ENCODE measurements around the gene SAPCD2.
A peak's percentile ranks its signal among the peaks of the same experiment; 100 is the strongest.
"Not testable (repeated sequence)": the region's sequence is repeated elsewhere in the genome, so short reads cannot be mapped to it uniquely, and the experiment has no call there.

The SAPCD2 gene

GRCh38 chr9:137065336-137065967 lies 4.9 kb downstream of the SAPCD2 start:
- DNase-seq (ENCODE audit: low read depth in 2 of 3, low spot score in 1 of 3), result no peak

- DNase-seq (ENCODE audit: low read depth in 2 of 3, low spot score in 1 of 3), result no peak
These were observed 5.5 kb downstream of the SAPCD2 start for GRCh38 chr9:137064880-137065164.

DNA sequence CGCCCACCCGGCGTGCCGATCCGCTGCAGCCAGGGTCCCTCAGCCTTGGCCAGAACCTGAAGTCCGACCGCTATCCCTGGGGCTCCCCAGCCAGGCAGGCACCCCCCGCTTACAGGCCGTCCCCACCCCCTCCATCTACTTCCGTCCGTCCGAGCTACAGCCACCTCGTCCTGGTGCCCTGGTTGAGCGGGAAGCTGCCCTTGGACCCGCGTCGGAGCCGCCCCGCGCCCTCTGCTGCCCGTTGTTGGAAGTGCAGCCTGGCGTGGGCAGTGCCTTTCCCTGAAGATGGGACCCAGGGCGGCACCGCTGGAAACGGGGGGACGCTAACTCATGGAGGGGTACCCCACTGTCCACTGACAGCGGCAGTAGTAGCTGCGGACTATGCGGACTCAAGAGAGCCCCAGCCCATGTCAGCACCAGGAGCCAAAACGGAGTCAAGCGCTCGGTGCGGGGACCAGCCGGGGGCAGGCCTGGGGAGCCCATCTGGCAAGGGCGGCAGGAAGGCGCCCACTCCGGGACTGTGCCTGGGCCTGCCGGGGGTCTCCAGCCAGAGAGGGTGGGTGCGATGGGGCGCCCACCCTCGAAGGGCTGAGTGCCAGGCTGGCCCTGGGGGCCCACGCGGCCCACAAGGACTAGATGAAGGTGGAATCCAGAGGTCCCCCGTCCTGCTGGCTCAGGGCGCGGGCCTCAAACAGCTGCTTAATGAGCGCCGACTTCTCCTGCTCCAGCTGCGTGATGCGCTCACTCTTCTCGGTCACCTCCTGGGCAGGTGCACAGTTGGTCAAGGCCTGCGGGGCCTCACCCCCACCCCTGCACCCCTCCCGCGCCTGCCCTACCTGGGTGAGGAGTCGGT lies 6.1 kb downstream of the SAPCD2 start:
- DNase-seq (ENCODE audit: low read depth in 2 of 3, low spot score in 1 of 3), result peak; percentile 36 to 67 (median 60)

DNA sequence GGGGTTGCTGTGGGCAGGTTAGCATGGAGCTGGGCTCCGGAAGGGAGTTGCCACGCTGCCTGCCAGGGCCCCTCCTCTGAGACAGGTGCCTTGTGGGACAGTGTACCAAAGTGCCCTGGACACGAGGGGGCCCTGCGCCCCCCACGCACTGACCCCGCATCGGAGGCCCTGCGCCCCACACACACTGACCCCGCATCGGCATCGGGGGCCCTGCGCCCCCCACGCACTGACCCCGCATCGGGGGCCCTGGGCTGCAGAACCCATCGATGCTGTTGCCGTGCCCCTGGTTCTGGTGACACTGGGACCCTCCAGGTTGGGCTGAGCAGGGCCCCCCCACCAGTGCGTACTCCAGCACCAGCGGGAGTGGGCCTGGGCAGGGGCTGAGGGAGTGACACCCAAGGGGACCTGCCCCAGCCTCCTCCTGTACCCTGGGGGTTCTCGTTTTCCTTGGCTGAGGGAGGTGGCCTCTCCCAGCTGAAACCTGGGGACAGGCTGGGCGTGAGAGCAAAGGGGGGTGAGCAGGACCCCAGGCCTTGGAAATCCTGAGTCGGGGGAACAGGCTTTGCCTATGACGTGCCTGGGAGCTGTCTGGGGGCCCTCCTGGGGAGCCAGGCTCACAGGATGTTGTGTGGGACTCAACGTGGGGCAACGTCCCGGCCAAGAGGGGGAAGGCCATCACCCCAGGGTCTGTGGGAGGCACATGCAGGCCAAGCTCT lies 6.9 kb downstream of the SAPCD2 start:
- DNase-seq (ENCODE audit: low read depth in 2 of 3, low spot score in 1 of 3), result no peak

DNA sequence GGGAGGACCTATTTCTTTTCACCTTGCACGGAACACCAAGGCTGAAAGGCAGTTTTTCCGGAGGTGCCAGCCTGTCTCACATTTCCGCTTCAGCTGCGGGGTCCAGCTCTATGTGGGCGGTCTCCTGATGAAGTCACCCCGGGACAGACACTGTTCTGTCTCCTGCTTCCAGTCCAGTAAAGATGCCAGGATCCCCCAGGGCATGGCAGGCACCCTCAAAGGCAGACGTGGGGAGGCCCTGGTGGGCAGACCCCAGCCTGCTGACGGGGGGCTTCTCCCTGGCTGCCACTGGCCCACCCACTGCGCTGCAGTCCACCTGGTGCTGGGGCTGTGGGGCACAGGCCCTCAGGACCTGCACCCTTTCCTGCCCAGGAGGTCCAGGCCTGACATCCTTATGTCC lies 7.6 kb downstream of the SAPCD2 start:
- not testable (repeated sequence) for DNase-seq (ENCODE audit: low read depth in 2 of 3, low spot score in 1 of 3)

DNA sequence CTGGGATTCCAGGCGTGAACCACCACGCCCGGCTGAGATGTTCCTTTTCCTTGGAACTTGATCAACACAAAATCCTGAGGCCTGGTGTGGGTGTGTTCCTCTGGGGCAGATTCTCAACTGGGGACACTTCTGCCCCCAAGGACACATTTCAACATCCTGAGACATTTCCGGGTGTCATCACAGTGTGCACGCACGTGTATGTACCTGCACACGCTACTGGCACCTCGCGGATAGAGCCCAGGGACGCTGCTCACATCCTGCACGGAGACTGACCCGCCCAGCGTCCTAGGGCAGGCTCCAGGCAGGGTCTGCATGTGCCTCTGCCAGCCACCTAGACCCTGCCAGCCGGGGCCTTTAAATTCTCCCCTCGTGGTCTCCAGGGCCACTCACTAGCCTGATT lies 8.0 kb downstream of the SAPCD2 start:
- no peak for DNase-seq (ENCODE audit: low read depth in 2 of 3, low spot score in 1 of 3)

DNA sequence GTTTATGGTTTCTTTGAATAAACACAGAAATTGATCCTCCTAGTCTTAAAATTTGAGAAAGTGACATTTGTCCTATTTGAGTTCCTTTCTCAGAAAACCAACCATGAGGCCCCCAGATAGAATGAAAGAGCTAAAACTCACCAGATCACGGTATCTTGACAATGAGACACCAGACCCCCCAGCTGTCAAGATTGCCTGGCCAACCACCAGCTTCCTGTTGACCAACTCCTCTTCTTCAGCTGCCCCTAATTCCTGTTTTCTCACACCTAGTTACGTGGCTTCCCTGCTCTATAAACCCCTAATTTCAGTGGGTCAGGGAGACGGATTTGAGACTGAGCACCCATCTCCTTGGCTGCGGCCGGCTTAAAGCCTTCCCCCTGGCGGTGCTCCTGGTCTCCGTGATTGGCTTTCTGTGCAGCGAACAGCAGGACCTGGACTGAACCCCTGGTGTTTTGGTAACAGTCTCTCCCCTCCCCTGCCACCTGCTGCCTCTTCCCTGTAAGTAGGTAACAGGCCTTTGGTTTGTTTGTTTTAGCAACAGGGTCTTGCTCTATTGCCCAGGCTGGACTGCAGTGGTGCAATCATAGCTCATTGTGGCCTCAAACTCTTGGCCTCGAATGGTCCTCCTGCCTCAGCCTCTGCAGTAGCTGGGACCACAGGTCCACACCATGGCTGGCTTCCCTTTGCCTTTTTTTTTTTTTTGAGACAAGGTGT lies 11.7 kb downstream of the SAPCD2 start:
- DNase-seq (ENCODE audit: low read depth in 2 of 3, low spot score in 1 of 3), result no peak

DNA sequence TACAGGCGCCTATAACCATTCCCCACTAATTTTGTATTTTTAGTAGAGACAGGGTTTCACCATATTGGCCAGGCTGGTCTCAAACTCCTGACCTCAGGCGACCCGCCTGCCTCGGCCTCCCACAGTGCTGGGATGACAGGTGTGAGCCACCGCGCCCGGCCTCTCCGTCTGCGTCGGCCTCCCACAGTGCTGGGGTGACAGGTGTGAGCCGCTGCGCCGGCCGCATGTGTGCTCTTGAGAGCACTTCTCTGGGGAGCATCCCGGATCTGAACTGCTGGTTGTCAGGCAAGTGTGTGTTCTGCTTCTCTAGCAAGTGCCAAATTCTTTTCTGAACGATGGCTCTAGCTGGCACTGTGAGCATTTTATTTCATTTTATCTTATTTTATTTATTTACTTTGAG lies 12.8 kb downstream of the SAPCD2 start:
- DNase-seq (ENCODE audit: low read depth in 2 of 3, low spot score in 1 of 3), result no peak

GRCh38 chr9:137056739-137057415 lies 13.5 kb downstream of the SAPCD2 start:
- DNase-seq (ENCODE audit: low read depth in 2 of 3, low spot score in 1 of 3), result no peak

- DNase-seq (ENCODE audit: low read depth in 2 of 3, low spot score in 1 of 3), result no peak
These were observed 14.7 kb downstream of the SAPCD2 start for GRCh38 chr9:137055385-137056364.

DNA sequence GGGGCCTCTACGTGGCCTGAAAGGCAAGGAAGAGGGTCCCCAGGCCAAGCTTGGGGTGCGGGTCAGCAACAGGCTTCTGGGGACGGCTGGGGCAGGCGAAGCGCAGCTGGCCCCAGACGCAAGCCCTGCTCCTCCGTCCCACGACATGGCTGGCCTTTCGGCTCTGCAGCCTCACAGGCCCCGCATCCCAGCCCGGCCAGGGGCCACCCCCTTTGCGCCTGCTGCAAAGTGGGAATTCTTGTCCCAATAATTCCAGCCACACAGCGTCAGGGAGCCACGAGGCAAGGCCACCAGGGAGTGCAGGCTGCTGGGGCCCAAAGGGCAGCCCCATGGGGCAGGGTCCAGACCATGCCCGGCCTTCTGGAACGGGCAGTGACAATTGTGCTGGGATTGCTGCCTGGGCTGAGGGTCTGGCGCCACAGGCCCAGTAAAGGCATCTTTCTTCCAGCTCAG lies 15.4 kb downstream of the SAPCD2 start:
- DNase-seq (ENCODE audit: low read depth in 2 of 3, low spot score in 1 of 3), result no peak

- DNase-seq (ENCODE audit: low read depth in 2 of 3, low spot score in 1 of 3), result no peak
These were observed 16.1 kb downstream of the SAPCD2 start, which contains the start of gene ENTPD2 for GRCh38 chr9:137053944-137054931. TSS of gene ENTPD2 (minus strand) at chr9:137054061. CDS start at chr9:137053997, 64 bp downstream.

DNA sequence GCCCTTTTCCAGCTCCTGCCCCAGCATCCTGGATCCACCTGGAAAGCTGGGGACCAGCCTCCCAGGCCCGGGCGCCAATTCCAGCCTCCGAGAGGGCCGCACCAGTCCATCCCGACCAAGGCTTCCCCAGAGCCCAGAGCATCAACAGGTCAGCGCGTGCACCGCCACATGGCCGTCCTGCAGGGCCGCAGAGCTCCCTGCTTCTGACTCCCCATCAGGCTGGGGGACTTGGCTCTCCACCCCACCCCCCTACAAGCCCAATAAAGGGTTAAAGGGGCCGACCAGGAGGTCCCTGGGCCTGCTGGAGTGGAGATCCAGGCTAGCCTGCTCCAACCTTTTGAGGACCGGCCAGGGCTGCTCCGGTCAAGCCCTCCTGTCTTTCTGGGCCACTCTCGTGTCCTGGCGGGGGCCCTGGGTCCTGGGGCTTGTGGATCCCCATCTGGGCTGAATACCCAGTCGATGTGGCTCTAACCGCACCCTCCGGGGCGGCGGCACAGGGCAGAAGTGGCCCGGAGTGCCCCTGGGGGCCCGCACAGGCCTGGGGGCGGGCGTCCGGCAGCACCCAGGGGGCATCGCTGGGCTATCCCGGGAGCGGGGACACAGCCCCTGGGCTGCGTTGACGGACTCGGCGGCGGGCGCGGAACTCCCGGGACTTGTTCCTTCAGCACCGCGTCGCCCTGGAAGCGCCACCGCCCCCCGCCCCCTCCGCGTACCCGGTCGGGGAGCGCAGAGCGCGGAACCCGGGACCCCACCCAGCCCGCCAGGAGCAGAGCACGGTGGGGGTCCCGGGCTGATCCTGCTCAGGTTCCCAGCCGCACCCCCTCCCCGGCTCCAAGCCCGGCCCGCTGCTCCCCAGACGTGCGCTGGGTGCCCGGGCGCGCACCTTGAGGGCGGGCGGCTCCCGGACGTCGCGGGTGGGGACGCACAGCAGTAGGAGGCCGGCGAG lies 17.1 kb downstream of the SAPCD2 start:
- DNase-seq (ENCODE audit: low read depth in 2 of 3, low spot score in 1 of 3), result no peak

DNA sequence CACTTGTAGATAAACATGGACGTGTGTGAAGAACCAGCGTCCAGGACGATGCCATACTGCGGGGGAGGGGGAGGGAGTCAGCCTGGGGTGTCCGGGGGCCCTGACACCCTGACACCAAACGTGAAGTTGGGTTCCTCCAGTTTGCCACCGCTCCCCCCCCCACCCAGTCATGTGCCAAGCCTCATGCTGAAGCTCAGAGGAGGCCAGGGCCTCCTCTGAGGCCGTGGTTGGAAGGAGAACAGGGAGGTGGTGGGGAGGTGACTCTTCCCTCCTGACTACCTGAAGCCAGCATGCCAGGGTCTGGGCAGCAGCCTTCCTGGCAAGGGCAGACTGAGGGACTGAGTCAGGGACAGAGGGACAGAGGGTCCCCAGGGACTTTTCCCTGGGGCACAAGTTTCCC lies 18.1 kb downstream of the SAPCD2 start:
- DNase-seq (ENCODE audit: low read depth in 2 of 3, low spot score in 1 of 3), result no peak

DNA sequence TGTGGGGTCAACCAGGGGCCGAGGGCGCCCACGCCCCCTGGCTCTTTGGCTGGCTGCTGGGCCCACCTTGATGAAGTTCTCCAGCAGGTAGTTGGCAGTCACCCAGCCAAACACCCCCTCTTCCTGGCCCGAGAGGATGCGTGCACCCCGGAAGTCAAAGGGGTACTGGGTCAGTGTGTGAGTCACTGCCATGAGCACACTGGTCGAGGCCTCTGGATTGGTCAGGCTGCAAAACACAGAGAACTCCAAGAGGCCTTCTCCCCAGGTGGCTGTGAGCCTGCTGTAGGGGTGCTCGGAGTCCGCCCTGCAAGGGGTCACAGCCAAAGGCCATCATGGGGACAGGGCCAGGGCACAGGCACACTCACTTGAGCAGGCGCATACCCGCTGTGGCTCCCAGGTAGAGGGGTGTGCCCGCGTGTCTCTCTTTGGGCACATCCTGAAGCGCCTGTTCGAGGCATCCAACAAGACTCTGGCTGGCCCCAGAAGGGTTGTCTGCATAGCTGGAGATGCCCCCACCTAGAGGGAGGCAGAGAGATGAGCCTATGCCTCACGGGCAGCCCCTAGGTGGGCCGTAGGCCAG lies 19.1 kb downstream of the SAPCD2 start:
- no peak for DNase-seq (ENCODE audit: low read depth in 2 of 3, low spot score in 1 of 3)

- DNase-seq (ENCODE audit: low read depth in 2 of 3, low spot score in 1 of 3), result no peak
These were observed 19.8 kb downstream of the SAPCD2 start for GRCh38 chr9:137050570-137050969.
